Left renal cortex interstitium (tissue), 4 donors: ENCODE results near the gene THOC6. TPM values are rescaled to one million over a fixed set of nuclear protein-coding genes. Genes with fewer than 3 reads are reported as not detected.

Source experiments
- DNase-seq, 4 donors: peaks; one replicate each; pipeline ENCODE4 v3.0.0-alpha.2; 2013; ENCODE audit warnings: low read depth in 4 of 4, low spot score in 2 of 4, missing footprints in 1 of 4
- polyA plus RNA-seq, 4 donors: library from polyadenylated mRNA; unstranded; fragments of 120-200 nt; gene quantifications; one replicate each; pipeline ENCODE4 v1.2.1, GENCODE V29; 2013; ENCODE audit not compliant: insufficient read length in 4 of 4

The THOC6 gene
- polyA plus RNA-seq, 4 donors = 28.5 to 36.4 (median 33.1) TPM

DNA sequence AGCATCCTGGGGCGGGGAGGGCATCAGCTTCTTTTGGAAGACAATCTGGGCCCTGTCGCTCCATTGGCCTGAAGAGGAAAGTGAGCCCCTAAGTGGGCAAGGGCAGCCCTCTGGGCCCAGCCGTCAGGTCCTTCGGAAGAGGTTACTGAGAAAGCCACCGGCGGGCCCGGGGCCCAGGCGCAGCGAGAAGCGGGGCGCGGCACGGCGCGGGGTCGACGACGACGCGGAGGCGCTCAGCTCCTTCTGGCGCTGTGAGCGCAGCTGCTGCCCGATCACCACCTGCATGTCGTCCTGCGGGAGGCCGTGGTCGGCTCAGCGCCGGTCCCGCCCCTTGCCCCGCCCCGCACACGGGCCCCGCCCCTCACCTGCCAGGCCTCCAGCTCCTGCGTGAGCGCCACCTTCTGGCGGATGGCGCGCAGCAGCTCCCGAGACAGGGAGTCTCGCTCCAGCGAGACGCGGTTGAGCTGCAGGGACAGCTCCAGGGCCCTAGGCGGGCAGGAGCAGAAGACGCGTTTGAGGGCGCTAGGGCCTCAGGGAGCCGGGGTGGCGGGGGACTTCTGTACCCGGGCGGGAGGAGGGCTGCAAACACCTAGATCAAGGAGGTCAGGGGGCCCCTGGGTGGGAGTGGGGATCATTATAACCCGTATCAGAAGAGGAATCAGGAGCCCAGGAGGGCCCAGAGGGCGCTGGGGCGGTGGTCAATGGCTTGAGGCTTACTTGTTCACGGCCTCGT, 4.3 kb downstream of the THOC6 start:
- no peak for DNase-seq

DNA sequence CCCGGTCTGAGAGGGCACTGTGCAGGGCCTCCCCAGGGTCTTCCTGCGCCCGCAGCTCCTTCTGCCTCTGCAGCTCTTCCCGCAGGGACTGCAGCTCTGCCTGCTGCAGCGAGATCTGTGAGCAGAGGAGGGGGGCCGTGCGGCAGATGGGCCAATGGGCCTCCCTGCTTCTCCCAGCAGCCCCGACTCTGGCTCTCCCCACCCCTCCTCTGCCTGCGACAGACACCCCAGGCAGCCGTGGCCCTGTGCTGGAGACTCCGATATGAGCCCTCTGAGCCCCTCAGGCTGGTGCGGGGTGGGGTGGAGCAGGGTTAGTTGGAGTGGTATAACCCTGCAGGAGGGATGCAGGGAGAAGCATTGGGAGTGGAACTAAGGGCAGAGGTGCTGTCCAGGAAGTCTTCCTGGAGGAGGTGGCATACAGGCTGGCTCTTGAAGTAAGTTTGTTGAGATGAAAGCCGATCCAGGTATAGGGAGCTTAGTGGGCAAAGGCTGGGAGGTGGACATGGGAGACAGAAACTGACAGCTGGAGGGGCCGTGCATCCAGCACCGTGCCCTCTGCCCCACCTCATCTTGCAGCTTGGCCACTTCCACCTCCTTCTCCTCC, 5.0 kb downstream of the THOC6 start:
- DNase-seq = no peak

DNA sequence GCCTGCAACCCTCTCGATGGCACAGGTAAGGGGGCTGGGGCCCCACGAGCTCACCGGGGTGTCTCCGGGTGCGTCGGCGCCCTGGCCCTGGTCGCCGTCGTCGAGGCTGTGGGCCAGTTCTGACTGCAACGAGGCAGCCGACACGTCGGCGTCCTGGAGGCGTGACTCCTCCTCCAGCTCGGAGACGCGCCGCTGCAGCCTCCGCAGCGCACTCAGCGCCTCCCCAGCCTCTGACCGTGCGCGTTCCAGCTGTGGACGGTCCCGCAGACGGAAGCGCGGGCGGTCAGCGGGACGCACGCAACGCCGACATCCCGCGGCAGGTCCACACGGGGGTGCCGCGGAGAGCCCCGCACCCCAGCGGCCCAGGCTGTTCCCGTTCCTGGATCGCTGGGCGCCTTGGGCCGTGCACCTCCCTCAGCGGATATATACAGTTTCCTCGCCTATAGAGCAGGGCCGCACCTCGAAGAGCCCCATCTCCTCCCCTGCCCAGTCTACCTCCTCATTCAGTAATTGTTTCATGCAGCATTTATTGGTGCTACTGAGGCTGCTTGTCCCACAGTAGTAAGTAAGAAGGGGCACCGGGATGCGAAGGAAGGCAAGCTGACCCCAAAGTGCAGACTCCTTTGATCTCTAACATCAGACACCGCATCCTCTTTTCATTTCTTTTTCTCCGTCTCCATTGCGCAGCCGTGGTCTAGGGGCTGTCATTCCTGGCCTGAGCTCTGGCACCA, 5.8 kb downstream of the THOC6 start:
- DNase-seq = no peak

DNA sequence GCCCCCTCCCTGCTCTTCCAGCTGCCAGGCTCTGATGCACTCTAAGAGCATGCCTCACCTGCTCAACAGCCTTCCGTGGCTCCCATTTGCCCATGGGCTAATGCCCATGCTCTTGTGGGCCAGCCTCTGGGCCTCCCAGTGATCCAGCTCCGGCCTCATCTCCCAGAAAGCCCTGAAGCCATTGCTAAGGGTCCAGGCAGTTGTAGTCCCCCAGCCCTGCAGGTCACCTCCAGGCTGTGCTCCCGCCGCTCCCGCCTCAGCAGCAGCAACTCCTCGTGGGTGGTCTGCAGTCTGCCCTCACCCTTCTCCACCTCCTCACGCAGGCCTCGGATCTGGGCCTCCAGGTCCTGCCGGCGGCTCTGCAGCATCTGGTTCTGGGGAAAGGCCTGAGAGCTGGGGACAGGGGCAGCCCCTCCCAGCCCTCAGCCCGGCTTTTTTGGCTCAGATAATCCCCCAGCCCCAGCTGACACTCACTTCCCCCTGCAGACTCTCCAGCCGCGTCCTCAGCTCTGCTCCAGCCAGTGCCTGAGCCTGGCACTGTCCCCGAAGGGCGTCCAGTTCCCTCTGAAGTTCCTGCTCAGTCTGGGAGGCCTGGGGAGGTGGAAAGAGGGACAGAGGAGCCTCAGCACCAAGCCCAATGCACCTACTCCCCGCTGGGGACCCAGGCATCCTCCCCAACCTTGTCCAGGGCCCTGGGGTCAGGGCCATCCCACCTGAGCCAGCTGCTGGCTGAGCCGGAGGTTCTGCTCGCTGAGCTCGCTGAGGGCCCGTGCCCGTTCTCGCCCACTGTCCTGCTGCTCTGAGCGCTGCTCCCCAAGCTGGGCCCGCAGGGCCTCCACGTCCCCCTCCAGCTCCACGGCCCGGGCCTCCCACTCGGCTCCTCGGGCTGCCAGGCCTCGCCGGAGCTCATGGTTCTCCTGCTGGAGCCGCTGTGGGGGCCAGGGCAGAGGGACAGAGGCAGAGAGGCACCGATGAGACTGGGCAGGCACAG, 6.7 kb downstream of the THOC6 start:
- no peak for DNase-seq

DNA sequence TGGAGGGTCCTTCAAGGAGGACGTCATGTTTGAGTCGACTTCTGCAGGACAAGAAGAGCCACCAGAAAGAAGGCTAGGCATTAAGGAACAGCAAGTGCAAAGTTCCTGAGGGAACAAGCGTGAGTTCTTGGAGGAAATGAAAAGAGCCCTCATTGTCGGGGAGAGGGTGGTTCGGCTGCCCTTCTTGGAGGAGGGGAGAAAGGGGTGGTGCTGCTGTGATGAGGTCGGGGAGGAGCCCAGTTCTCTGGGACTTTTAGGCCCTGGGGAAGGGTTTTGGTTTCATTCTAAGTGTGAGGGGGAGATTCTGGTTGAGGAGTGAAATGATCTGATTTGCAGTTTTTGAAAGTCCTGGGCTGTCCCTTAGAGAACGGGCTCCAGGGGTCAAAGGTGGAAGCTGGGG, 8.8 kb downstream of the THOC6 start:
- DNase-seq = no peak

DNA sequence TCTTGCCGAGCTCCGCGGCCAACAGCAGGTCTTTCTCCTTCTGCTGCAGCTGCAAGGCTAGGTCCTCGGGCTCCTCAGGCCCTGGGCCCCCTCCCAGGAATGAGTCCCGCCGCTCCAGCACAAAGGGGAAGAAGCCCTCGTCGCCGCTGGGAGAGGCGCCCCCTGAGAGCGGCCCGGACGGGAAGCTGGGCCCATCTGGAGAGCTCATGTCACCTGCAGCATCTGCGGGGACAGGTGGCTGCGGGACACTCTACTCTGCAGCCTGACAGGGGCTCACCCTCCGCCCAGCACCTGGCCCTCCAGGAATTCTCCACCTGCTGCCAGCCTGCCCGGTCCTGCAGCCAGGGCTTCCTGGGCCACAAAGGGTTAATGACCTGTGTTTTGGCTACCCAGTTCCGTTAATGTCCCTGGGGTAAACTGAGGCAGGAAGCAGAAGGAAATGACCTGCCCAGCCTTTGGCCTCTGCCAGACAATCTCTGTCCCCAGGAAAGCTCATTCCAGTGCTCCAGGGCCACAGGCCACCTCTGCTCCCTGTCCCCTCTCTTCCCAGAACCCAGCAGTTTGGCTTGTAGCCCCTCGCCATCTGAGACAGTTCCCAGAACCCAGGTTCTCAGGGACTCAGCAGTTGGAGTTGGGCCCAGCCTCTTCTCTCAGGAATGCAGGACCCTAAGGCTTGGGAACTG, 11.6 kb downstream of the THOC6 start:
- DNase-seq = no peak

DNA sequence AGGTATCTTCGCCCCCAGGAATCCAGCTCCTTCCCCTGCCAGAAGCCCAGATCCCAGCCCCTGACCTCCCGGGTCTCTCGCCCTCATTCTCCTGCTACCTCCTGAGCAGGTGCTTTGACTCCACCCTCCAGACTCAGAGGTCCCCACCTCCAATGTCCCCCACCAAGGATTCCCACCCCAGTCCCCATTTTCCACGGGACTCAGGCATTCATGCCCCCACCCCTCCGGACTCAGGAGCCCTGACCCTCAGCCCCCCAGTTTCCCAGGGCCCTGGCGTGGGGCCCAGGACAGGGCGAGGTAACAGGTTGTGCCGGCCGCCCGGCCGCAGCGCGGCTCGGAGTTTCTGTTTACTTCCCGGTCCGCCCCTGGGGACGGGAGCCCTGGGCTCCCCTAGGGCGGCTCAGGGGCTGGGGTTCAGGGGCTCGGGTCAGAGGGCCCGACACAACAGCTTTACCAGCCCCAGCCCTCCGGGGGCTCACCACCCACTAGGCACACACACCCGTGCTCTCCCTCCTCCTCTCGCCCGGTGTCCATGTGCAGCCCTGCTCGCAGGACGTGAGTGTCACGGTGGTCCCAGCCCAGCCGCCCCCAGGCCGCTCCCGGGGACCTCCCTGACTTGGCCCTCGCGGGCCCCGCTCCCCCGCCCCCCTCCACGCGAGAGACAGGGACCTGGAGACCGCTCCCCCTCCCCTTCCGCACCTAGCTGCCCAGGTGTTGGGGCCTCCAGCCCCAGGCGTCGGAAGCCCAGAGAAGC, 12.3 kb downstream of the THOC6 start:
- no peak for DNase-seq

DNA sequence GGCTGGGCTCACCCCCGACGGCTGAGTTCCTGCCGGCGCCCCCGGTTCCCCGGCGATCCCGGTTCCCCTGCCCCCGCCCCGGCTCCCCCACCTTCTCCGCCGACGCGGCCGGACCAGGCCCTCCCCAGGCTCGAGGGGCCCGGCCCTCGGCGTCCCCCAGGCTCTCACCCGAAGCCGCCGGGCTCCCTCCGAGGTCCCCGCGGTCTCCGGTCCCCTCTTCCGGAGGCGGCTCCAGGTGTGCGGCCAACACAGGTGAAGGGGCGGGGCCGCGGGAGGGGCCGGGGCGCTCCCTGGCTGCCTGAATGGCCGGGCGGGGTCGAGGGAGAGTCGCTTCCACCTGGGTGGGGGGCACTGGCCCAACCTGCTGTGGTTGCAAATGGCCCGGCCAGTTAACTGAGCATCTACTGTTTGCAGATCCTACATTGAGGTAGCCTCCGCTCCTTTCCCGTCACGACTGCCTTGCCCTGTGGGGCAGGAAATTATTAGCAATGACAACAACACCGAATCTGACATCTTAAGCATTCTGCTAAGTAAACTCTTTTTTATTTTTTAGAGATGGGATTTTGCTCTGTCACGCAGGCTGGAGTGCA, 13.0 kb downstream of the THOC6 start, which contains the start of gene BICDL2:
BICDL2 (minus strand) TSS at position 219 of the 590 bp plus-strand sequence. CDS start 1,448 bp downstream, outside the sequence.
- DNase-seq = no peak

DNA sequence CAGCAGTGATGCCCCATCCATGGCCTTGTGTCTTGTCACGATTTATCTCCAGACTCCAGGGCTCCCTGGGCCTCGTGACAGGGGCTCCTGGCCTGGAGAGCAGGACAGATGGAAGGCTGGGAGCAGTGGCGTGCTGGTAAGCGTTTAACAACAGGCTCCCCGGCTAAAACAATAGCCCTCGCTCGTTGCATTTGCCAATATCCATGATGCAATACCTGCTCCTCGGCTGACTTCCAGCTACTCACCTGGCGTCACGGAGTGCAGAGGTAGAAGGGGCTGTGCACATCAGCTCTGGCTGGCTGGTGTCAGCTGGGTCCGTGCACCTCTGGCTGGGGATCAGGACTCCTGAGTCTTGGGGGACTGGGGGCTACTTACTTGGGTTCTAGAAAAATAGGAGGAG, 14.4 kb downstream of the THOC6 start:
- no peak for DNase-seq

DNA sequence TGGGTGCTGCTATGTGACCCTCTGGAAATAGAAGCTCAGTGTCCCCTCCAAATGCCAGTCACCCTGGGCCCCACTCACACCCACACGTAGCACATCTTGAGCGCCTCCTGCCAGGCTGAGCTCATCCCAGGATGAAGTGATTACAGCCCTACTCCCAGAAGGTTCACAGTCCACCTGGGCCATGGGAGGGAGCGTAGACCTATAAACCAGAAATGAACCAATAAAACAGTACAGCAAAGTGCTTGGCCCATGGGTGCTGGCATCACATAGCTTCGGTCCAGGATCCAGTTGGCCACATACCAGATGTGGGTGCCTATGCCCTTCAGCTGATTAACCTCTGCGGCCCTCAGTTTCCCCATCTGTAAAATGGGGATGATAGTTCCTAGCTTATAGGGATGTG, 15.1 kb downstream of the THOC6 start:
- no peak for DNase-seq

DNA sequence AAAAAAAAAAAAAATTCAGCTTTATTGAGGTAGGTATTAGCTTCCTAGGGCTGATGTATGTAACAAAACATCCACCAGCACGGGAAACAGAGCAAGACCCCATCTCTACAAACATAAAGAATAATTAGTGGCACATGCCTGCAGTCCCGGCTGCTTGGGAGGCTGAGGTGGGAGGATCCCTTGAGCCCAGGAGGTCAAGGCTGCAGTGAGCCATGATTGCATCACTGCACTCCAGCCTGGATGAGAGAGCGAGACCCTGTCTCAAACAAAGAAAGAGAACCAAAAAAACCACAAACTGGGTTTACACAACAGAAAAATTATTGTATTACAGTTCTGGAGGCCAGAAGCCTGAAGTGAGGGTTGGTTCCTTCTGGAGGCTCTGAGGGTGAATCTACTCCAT, 18.5 kb downstream of the THOC6 start:
- no peak for DNase-seq

DNA sequence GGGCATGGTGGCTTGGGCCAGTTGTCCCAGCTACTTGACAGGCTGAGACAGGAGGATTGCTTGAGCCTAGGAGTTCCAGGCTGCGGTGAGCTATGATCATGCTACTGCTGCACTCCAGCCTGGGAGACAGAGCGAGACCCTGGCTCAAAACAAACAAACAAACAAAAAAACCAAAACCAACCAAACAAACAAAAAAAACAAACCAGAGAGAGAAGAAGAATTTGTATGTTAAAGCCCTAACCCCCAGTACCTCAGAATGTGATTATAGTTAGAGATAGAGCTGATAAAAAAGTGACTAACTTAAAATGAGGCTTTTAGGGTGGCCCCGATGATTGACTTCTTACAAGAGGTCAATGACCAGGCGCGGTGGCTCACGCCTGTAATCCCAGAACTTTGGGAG, 20.9 kb downstream of the THOC6 start:
- no peak for DNase-seq

DNA sequence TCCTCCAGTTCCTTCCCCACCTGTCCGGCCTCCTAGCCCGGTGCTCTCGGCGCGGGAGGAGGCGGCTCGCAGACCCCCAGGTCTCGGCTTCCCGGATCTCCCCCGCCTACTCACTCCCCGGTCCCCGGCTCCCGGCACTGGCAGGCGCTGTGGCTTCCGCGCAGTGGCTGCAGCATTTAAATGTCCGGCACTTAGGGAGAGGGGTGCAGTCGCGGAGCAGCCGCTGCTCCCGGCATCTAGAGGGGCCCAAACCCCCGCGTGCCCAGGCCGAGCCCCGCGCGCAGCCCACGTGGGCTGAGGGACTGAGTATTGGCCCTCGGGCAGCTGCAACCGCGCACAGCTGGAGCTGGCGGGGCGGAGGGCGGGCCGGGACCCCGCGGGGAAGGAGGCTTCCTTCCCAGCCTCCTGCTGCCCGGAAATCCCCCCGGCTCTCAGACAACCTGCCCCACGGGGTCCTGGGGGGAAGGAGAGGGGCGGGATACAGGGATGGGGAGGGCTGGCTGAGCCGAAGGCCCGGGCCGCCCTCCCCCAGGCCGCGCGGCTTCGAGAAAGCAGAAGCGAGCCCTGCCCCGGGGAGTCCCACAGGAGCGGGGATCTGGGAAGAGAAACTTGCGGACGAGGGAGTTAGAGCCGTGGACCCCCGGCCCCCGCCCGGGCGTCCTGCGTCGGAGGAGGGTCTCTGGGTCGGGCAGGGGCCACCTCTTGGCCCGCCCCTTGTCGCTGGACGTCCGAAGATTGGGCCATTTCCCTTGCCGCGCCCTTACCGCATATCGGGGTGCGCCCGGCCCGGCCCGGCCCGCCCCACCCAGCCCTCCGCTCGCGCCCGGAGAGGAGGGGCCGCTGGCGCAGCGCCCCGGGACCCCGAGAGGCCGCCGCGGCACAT, 22.2 kb downstream of the THOC6 start, which contains the start of gene MMP25:
MMP25 (plus strand) TSS at position 804 of the 883 bp plus-strand sequence. CDS start 357 bp downstream, outside the sequence.
- no peak for DNase-seq

DNA sequence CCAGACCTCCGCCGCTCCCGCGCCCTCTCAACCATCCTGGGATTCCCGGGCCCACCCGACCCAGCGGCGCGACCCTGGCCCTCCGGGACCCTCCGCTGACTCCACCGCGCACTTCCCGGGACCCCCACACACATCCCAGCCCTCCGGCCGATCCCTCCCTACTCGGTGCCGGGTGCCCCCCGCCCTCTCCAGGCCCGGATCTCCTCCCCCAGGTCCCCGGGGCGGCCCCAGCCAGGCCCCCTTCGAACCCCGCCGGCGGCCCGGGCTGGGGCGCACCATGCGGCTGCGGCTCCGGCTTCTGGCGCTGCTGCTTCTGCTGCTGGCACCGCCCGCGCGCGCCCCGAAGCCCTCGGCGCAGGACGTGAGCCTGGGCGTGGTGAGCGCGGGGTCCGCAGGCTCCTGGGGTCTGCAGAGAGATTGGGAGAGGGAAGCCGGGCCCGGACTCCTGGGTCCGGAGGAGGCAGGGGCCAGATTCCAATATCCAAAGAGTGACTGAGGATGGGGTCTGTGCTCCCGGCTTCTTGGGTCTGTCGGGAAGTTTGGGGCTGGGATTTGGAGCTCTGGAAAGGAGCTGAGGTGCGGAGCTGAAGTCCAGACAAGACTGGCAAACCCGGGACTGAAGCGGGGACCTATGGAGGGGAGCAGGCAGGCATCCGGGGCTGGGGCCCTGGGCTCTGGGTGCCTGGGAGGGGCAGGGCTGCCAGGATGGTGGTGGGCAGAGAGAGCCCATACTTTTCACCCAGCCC, 23.0 kb downstream of the THOC6 start:
- DNase-seq = no peak

DNA sequence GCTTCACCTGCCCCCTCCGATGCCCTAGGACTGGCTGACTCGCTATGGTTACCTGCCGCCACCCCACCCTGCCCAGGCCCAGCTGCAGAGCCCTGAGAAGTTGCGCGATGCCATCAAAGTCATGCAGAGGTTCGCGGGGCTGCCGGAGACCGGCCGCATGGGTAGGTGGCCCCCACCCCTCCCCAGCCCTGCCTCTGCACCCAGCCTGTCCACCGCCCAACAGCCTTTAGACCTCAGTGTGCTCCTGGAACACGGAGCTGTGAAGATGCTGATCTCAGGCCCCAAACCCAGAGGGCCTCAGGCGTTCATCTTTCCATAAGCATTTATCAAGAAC, 23.5 kb downstream of the THOC6 start:
- DNase-seq = no peak

DNA sequence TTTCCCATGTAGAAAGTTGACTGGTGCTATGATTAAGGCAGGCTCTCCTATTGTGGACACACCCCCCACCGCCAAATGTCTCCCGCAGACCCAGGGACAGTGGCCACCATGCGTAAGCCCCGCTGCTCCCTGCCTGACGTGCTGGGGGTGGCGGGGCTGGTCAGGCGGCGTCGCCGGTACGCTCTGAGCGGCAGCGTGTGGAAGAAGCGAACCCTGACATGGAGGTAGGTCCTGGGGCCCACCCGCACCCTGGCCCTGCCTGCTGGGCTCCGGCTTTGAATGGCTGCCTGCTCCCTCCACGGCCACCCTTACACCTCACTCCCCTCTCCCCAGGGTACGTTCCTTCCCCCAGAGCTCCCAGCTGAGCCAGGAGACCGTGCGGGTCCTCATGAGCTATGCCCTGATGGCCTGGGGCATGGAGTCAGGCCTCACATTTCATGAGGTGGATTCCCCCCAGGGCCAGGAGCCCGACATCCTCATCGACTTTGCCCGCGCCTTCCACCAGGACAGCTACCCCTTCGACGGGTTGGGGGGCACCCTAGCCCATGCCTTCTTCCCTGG, 26.2 kb downstream of the THOC6 start:
- no peak for DNase-seq

DNA sequence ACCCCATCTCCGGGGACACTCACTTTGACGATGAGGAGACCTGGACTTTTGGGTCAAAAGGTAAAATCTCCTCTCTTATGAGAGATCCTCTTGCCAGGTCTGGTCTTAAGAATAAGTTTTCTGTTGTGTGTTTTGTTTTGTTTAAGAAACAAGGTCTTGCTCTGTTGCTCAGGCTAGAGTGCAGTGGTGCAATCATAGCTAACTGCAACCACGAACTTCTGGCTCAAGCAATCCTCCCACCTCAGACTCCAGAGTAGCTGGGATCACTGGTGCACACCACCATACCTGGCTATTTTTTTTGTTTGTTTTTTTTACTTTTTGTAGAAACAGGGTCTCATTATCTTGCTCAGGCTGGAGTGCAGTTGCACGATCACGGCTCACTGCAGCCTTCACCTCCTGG, 26.7 kb downstream of the THOC6 start:
- no peak for DNase-seq
